Testis (tissue), 2 donors: ENCODE data around the gene MEGF11.

ENCODE experiments used
- CTCF ChIP-seq, 3 experiments: fragments of 450-650 bp in 2 of 3; fragments of 200-600 bp in 1 of 3; sonication (generic) in 1 of 3; IDR thresholded peaks; one replicate each; pipeline ENCODE4 v1.5.1; 2016 to 2019; ENCODE audit warnings: antibody characterized with exemption in 3 of 3, mild to moderate bottlenecking in 2 of 3, moderate library complexity in 1 of 3
- POLR2A ChIP-seq: fragments of 450-650 bp; IDR thresholded peaks from one replicate; pipeline ENCODE4 v1.6.1; 2017; ENCODE audit warnings: antibody characterized with exemption, mild to moderate bottlenecking, moderate library complexity

- TF ChIP-seq CTCF (IDR thresholded peaks at IDR 0.05) = no peak
- no peak for TF ChIP-seq POLR2A
These were observed 28.6 kb downstream of the MEGF11 start for GRCh38 chr15:66224946-66225345.
